ENCODE results near the gene DIS3L2.

Gene DIS3L2

GRCh38 chr2:232249096-232249495 is 287.6 kb downstream of the DIS3L2 start:
- peaks cover 19% of the 10 kb centered on the region for H3K4me1 ChIP-seq (ENCODE audit: insufficient read depth, low read length, poor library complexity, severe bottlenecking)
- H3K9me2 ChIP-seq (replicated peaks; ENCODE audit: low read depth, low read length), result no peaks in the 10 kb centered on the region
- no peaks in the 10 kb centered on the region for H3K9me3 ChIP-seq (ENCODE audit: insufficient read depth, low read depth, low read length)
- peaks cover 28% of the 10 kb centered on the region; the same call in 1 of the 2 replicates for H3K36me3 ChIP-seq (ENCODE audit: insufficient read depth, low read length)
- H3F3A ChIP-seq (ENCODE audit: low read depth), result no peaks in the 10 kb centered on the region
- no peaks in the 10 kb centered on the region for H4K20me1 ChIP-seq (ENCODE audit: insufficient read depth, low read length, poor library complexity, severe bottlenecking)
- H3K4me3 ChIP-seq (ENCODE audit: low read length, poor library complexity, severe bottlenecking), result no peak overlapping the region
- H3K9ac ChIP-seq (ENCODE audit: low read depth, low read length, poor library complexity, severe bottlenecking), result no peak overlapping the region
- no peak overlapping the region for H3K4me2 ChIP-seq (ENCODE audit: low read depth, low read length, poor library complexity, severe bottlenecking)
- no peaks in the 10 kb centered on the region for H3K79me2 ChIP-seq (ENCODE audit: insufficient read depth, low read length)
- no peak overlapping the region for H2AFZ ChIP-seq (ENCODE audit: low read length)
- no peaks in the 10 kb centered on the region for H3K27me3 ChIP-seq (ENCODE audit: insufficient read depth, low read length, poor library complexity, severe bottlenecking)
- no peak for TF ChIP-seq CTCF (conservative IDR thresholded peaks at IDR 0.05; ENCODE audit: low read length)
- no peak for TF ChIP-seq EZH2phosphoT487 (IDR thresholded peaks at IDR 0.05; ENCODE audit: borderline replicate concordance)

- no peak overlapping the region for H3K4me3 ChIP-seq (ENCODE audit: low read length, poor library complexity, severe bottlenecking)
- H3K36me3 ChIP-seq (ENCODE audit: insufficient read depth, low read length), result peaks cover 28% of the 10 kb centered on the region; the same call in 1 of the 2 replicates
- peaks cover 11% of the 10 kb centered on the region for H3K4me1 ChIP-seq (ENCODE audit: insufficient read depth, low read length, poor library complexity, severe bottlenecking)
- H3K9ac ChIP-seq (ENCODE audit: low read depth, low read length, poor library complexity, severe bottlenecking), result no peak overlapping the region
- H3K9me2 ChIP-seq (replicated peaks; ENCODE audit: low read depth, low read length), result no peaks in the 10 kb centered on the region
- no peaks in the 10 kb centered on the region for H4K20me1 ChIP-seq (ENCODE audit: insufficient read depth, low read length, poor library complexity, severe bottlenecking)
- H3K79me2 ChIP-seq (ENCODE audit: insufficient read depth, low read length), result no peaks in the 10 kb centered on the region
- H3K9me3 ChIP-seq (ENCODE audit: insufficient read depth, low read depth, low read length), result no peaks in the 10 kb centered on the region
- no peak for TF ChIP-seq EZH2phosphoT487 (IDR thresholded peaks at IDR 0.05; ENCODE audit: borderline replicate concordance)
- TF ChIP-seq CTCF (conservative IDR thresholded peaks at IDR 0.05; ENCODE audit: low read length), result no peak
- no peak overlapping the region for H2AFZ ChIP-seq (ENCODE audit: low read length)
- H3K4me2 ChIP-seq (ENCODE audit: low read depth, low read length, poor library complexity, severe bottlenecking), result no peak overlapping the region
- H3F3A ChIP-seq (ENCODE audit: low read depth), result no peaks in the 10 kb centered on the region
- no peaks in the 10 kb centered on the region for H3K27me3 ChIP-seq (ENCODE audit: insufficient read depth, low read length, poor library complexity, severe bottlenecking)
Measured at GRCh38 chr2:232250246-232251175, 289.0 kb downstream of the DIS3L2 start.

GRCh38 chr2:232255033-232255432 is 293.5 kb downstream of the DIS3L2 start:
- Histone ChIP-seq H3K9me3 (ENCODE audit: insufficient read depth, low read depth, low read length) (no peaks in the 10 kb centered on the region), H3F3A (ENCODE audit: low read depth) (no peaks in the 10 kb centered on the region), H3K4me3 (ENCODE audit: low read length, poor library complexity, severe bottlenecking) (no peak overlapping the region), H4K20me1 (ENCODE audit: insufficient read depth, low read length, poor library complexity, severe bottlenecking) (no peaks in the 10 kb centered on the region), H3K27me3 (ENCODE audit: insufficient read depth, low read length, poor library complexity, severe bottlenecking) (no peaks in the 10 kb centered on the region), H3K4me1 (ENCODE audit: insufficient read depth, low read length, poor library complexity, severe bottlenecking) (no peaks in the 10 kb centered on the region), H3K4me2 (ENCODE audit: low read depth, low read length, poor library complexity, severe bottlenecking) (no peak overlapping the region), H3K36me3 (ENCODE audit: insufficient read depth, low read length) (peaks cover 20% of the 10 kb centered on the region; the same call in 1 of the 2 replicates), H2AFZ (ENCODE audit: low read length) (no peak overlapping the region), H3K9me2 (replicated peaks; ENCODE audit: low read depth, low read length) (no peaks in the 10 kb centered on the region), H3K79me2 (ENCODE audit: insufficient read depth, low read length) (no peaks in the 10 kb centered on the region), H3K9ac (ENCODE audit: low read depth, low read length, poor library complexity, severe bottlenecking) (no peak overlapping the region)
- TF ChIP-seq EZH2phosphoT487 (IDR thresholded peaks at IDR 0.05; ENCODE audit: borderline replicate concordance) (no peak), CTCF (conservative IDR thresholded peaks at IDR 0.05; ENCODE audit: low read length) (no peak)
